IMR-90 (cell line): ENCODE measurements around the gene CRYGS.

Experiments used
- BHLHE40 ChIP-seq: fragments of 150-350 bp; IDR thresholded peaks from 2 replicates; pipeline ENCODE4 v1.6.1; 2016; ENCODE audit warnings: mild to moderate bottlenecking, low read depth, low read length
- CEBPB ChIP-seq: IDR thresholded peaks from 2 replicates; pipeline ENCODE4 v1.6.1; 2012; ENCODE audit warnings: low read depth, low read length, improper control_type of control experiment
- MXI1 ChIP-seq: IDR thresholded peaks from 2 replicates; pipeline ENCODE4 v1.6.1; 2012; ENCODE audit warnings: low read depth, mild to moderate bottlenecking, low read length, moderate library complexity, borderline replicate concordance
- POLR2A ChIP-seq: IDR thresholded peaks from 2 replicates; pipeline ENCODE4 v1.6.1; 2012; ENCODE audit warnings: mild to moderate bottlenecking, low read depth, low read length
- RAD21 ChIP-seq: IDR thresholded peaks from 2 replicates; pipeline ENCODE4 v1.6.1; 2012; ENCODE audit warnings: low read length, improper control_type of control experiment
- RCOR1 ChIP-seq: IDR thresholded peaks from 2 replicates; pipeline ENCODE4 v1.6.1; 2012; ENCODE audit warnings: mild to moderate bottlenecking, low read length, improper control_type of control experiment; ENCODE audit not compliant: insufficient replicate concordance
- USF2 ChIP-seq: fragments of 150-350 bp; IDR thresholded peaks from 2 replicates; pipeline ENCODE4 v1.6.1; 2017; ENCODE audit warnings: mild to moderate bottlenecking, antibody characterized with exemption, low read length, low read depth
- TF ChIP-seq, protein P1 (sequence below): conservative IDR thresholded peaks from 2 replicates; pipeline ENCODE4 v1.5.1; 2012; ENCODE audit warnings: mild to moderate bottlenecking, low read depth, low read length, improper control_type of control experiment

GRCh38 chr3:186552408-186553031 lies 8.3 kb upstream of the CRYGS start:
- TF ChIP-seq, protein P1, sequence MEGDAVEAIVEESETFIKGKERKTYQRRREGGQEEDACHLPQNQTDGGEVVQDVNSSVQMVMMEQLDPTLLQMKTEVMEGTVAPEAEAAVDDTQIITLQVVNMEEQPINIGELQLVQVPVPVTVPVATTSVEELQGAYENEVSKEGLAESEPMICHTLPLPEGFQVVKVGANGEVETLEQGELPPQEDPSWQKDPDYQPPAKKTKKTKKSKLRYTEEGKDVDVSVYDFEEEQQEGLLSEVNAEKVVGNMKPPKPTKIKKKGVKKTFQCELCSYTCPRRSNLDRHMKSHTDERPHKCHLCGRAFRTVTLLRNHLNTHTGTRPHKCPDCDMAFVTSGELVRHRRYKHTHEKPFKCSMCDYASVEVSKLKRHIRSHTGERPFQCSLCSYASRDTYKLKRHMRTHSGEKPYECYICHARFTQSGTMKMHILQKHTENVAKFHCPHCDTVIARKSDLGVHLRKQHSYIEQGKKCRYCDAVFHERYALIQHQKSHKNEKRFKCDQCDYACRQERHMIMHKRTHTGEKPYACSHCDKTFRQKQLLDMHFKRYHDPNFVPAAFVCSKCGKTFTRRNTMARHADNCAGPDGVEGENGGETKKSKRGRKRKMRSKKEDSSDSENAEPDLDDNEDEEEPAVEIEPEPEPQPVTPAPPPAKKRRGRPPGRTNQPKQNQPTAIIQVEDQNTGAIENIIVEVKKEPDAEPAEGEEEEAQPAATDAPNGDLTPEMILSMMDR, result no peak
- TF ChIP-seq POLR2A, result no peak
- no peak for TF ChIP-seq CEBPB
- TF ChIP-seq MXI1, result no peak
- TF ChIP-seq RAD21, result no peak
- no peak for TF ChIP-seq RCOR1
- TF ChIP-seq BHLHE40, result no peak
- TF ChIP-seq USF2, result no peak
